ENCODE measurements around the gene ATOH8. TPM values are rescaled to one million over a fixed set of nuclear protein-coding genes. Genes with fewer than 3 reads are reported as not detected.

The ATOH8 gene
- total RNA-seq, 2 experiments from 2014 or later: 0.44 TPM; not detected in 1

GRCh38 chr2:85772019-85772745 lies 18.4 kb downstream of the ATOH8 start:
- no peaks in the 10 kb centered on the region for H3K4me1 ChIP-seq (ENCODE audit: insufficient read depth, low read length, poor library complexity, severe bottlenecking)
- H3K79me2 ChIP-seq (ENCODE audit: insufficient read depth, low read depth, low read length): no peaks in the 10 kb centered on the region
- no peaks in the 10 kb centered on the region for H3K36me3 ChIP-seq (ENCODE audit: insufficient read depth, low read length)
- CTCF ChIA-PET (ENCODE audit: unreplicated experiment): no interaction called here
- H3K9me2 ChIP-seq (ENCODE audit: insufficient read depth, low read length): no peaks in the 10 kb centered on the region
- no peaks in the 10 kb centered on the region for H3K9me3 ChIP-seq (ENCODE audit: low read length)
- H4K20me1 ChIP-seq (ENCODE audit: insufficient read depth, low read length): no peaks in the 10 kb centered on the region
- no peak overlapping the region for H3K4me2 ChIP-seq (ENCODE audit: low read length)
- no TSS peak for BruUV-seq (replicated peaks)
- POLR2A ChIA-PET: interaction anchor here (0.7 kb wide), 1 partner anchor 986 kb away, joined by 4 read pairs; no protein-coding TSS in a partner anchor
- TF ChIP-seq CTCF (conservative IDR thresholded peaks at IDR 0.05; ENCODE audit: low read length): no peak
- TF ChIP-seq EZH2phosphoT487 (IDR thresholded peaks at IDR 0.05; ENCODE audit: borderline replicate concordance, low read depth, low read length): no peak
- no peak overlapping the region for H3K27ac ChIP-seq (ENCODE audit: low read depth, low read length, poor library complexity, severe bottlenecking)
- no peak overlapping the region for H2AFZ ChIP-seq (ENCODE audit: low read length)
- H3K4me3 ChIP-seq (ENCODE audit: low read depth, low read length, poor library complexity, severe bottlenecking): no peak overlapping the region
- intact Hi-C loops (cut with micrococcal nuclease; ENCODE audit: unreplicated experiment): no loop called here
- no peak for DNase-seq (ENCODE audit: low spot score)

- no peaks in the 10 kb centered on the region for H4K20me1 ChIP-seq (ENCODE audit: insufficient read depth, low read length)
- no peak overlapping the region for H3K4me2 ChIP-seq (ENCODE audit: low read length)
- no peaks in the 10 kb centered on the region for H3K9me3 ChIP-seq (ENCODE audit: low read length)
- no peak for DNase-seq (ENCODE audit: low spot score)
- H3K27ac ChIP-seq (ENCODE audit: low read depth, low read length, poor library complexity, severe bottlenecking): no peak overlapping the region
- H3K9me2 ChIP-seq (ENCODE audit: insufficient read depth, low read length): no peaks in the 10 kb centered on the region
- TF ChIP-seq CTCF (conservative IDR thresholded peaks at IDR 0.05; ENCODE audit: low read length): no peak
- no peak for TF ChIP-seq EZH2phosphoT487 (IDR thresholded peaks at IDR 0.05; ENCODE audit: borderline replicate concordance, low read depth, low read length)
- POLR2A ChIA-PET: no interaction called here
- no peak overlapping the region for H2AFZ ChIP-seq (ENCODE audit: low read length)
- no peak overlapping the region for H3K4me3 ChIP-seq (ENCODE audit: low read depth, low read length, poor library complexity, severe bottlenecking)
- intact Hi-C loops (cut with micrococcal nuclease; ENCODE audit: unreplicated experiment): no loop called here
- CTCF ChIA-PET (ENCODE audit: unreplicated experiment): interaction anchor here (0.5 kb wide), 1 partner anchor 77 kb away, joined by 3 read pairs; no protein-coding TSS in a partner anchor
- H3K79me2 ChIP-seq (ENCODE audit: insufficient read depth, low read depth, low read length): no peaks in the 10 kb centered on the region
- no peaks in the 10 kb centered on the region for H3K4me1 ChIP-seq (ENCODE audit: insufficient read depth, low read length, poor library complexity, severe bottlenecking)
- no peaks in the 10 kb centered on the region for H3K36me3 ChIP-seq (ENCODE audit: insufficient read depth, low read length)
- BruUV-seq (replicated peaks): no TSS peak
Observed at GRCh38 chr2:85772841-85773491, 19.2 kb downstream of the ATOH8 start.

- Histone ChIP-seq H3K27ac (ENCODE audit: low read depth, low read length, poor library complexity, severe bottlenecking) (no peak overlapping the region), H4K20me1 (ENCODE audit: insufficient read depth, low read length) (no peaks in the 10 kb centered on the region), H3K4me3 (ENCODE audit: low read depth, low read length, poor library complexity, severe bottlenecking) (no peak overlapping the region), H3K4me2 (ENCODE audit: low read length) (no peak overlapping the region), H3K36me3 (ENCODE audit: insufficient read depth, low read length) (no peaks in the 10 kb centered on the region), H3K79me2 (ENCODE audit: insufficient read depth, low read depth, low read length) (no peaks in the 10 kb centered on the region), H3K9me3 (ENCODE audit: low read length) (no peaks in the 10 kb centered on the region), H3K9me2 (ENCODE audit: insufficient read depth, low read length) (no peaks in the 10 kb centered on the region), H3K4me1 (ENCODE audit: insufficient read depth, low read length, poor library complexity, severe bottlenecking) (no peaks in the 10 kb centered on the region), H2AFZ (ENCODE audit: low read length) (no peak overlapping the region)
- BruUV-seq (replicated peaks): no TSS peak
- intact Hi-C loops (cut with micrococcal nuclease; ENCODE audit: unreplicated experiment): no loop called here
- ChIA-PET CTCF (ENCODE audit: unreplicated experiment) (interaction anchor here (0.5 kb wide), 1 partner anchor 78 kb away, joined by 3 read pairs; no protein-coding TSS in a partner anchor), POLR2A (interaction anchor here (0.5 kb wide), 1 partner anchor 55 kb away, joined by 4 read pairs; no protein-coding TSS in a partner anchor)
- no peak for DNase-seq (ENCODE audit: low spot score)
- no peak for TF ChIP-seq CTCF (conservative IDR thresholded peaks at IDR 0.05; ENCODE audit: low read length)
- no peak for TF ChIP-seq EZH2phosphoT487 (IDR thresholded peaks at IDR 0.05; ENCODE audit: borderline replicate concordance, low read depth, low read length)
Observed at GRCh38 chr2:85773692-85774091, 19.9 kb downstream of the ATOH8 start.
